Liver (tissue), 9 donors: Measurements from ENCODE around the gene ACOT9. TPM values are rescaled to one million over a fixed set of nuclear protein-coding genes. Genes with fewer than 3 reads are reported as not detected.

Experiments used
- DNase-seq: peaks from one replicate; pipeline ENCODE4 v3.0.0-alpha.2; 2017; ENCODE audit warnings: low spot score
- H3K27ac ChIP-seq, 2 donors: one replicate each; pipeline ENCODE4 v1.7.0; 2013; ENCODE audit warnings: inconsistent platforms in 2 of 2, low read length in 2 of 2, control low read depth in 1 of 2, low read depth in 1 of 2, mild to moderate bottlenecking in 1 of 2
- H3K27me3 ChIP-seq, 4 donors: one replicate each; pipeline versions ENCODE4 v1.6.1 to v1.7.0; 2013; ENCODE audit warnings: low read length in 3 of 4, inconsistent platforms in 1 of 4, mild to moderate bottlenecking in 1 of 4, moderate library complexity in 1 of 4; ENCODE audit not compliant: control insufficient read depth in 4 of 4, insufficient read depth in 4 of 4
- H3K36me3 ChIP-seq, 4 donors: one replicate each; pipeline versions ENCODE4 v1.6.1 to v1.7.0; 2013; ENCODE audit warnings: low read length in 3 of 4, mild to moderate bottlenecking in 3 of 4, low read depth in 1 of 4, moderate library complexity in 1 of 4; ENCODE audit not compliant: control insufficient read depth in 4 of 4, insufficient read depth in 3 of 4
- H3K4me1 ChIP-seq, 4 donors: one replicate each; pipeline versions ENCODE4 v1.6.1 to v1.7.0; 2013; ENCODE audit warnings: low read length in 3 of 4, mild to moderate bottlenecking in 3 of 4, moderate library complexity in 1 of 4; ENCODE audit not compliant: control insufficient read depth in 4 of 4, insufficient read depth in 4 of 4
- H3K4me3 ChIP-seq, 3 donors: one replicate each; pipeline versions ENCODE4 v1.6.1 to v1.7.0; 2013; ENCODE audit warnings: low read length in 3 of 3, control low read depth in 1 of 3, low read depth in 1 of 3, mild to moderate bottlenecking in 1 of 3
- H3K9ac ChIP-seq, 2 donors: one replicate each; pipeline ENCODE4 v1.7.0; 2013; ENCODE audit warnings: low read length in 2 of 2, mild to moderate bottlenecking in 2 of 2, moderate library complexity in 2 of 2, control low read depth in 1 of 2, low read depth in 1 of 2
- H3K9me3 ChIP-seq, 4 donors: one replicate each; pipeline versions ENCODE4 v1.6.1 to v1.7.0; 2013; ENCODE audit warnings: low read length in 3 of 4; ENCODE audit not compliant: control insufficient read depth in 4 of 4
- ATF3 ChIP-seq: IDR thresholded peaks from 2 replicates; pipeline ENCODE4 v1.6.1; 2016; ENCODE audit warnings: antibody characterized with exemption
- CTCF ChIP-seq: fragments of 150-350 bp; IDR thresholded peaks from 2 replicates; pipeline ENCODE4 v1.5.1; 2017; ENCODE audit warnings: improper control_type of control experiment, low read depth, low read length; ENCODE audit not compliant: missing input control
- EGR1 ChIP-seq, 2 donors: IDR thresholded peaks; 2 replicates each; pipeline ENCODE4 v1.6.1; 2016 to 2018; ENCODE audit warnings: antibody characterized with exemption in 2 of 2, low read depth in 2 of 2
- FOXA1 ChIP-seq: IDR thresholded peaks from 2 replicates; pipeline ENCODE4 v1.6.1; 2016; ENCODE audit warnings: antibody characterized with exemption
- FOXA2 ChIP-seq: IDR thresholded peaks from 2 replicates; pipeline ENCODE4 v1.6.1; 2016; ENCODE audit warnings: antibody characterized with exemption
- GABPA ChIP-seq, 2 donors: IDR thresholded peaks in 1 of 2; conservative IDR thresholded peaks in 1 of 2; 2 replicates each; pipeline ENCODE4 v1.6.1; 2016; ENCODE audit warnings: antibody characterized with exemption in 2 of 2, mild to moderate bottlenecking in 1 of 2, moderate library complexity in 1 of 2
- HNF4A ChIP-seq, 2 donors: conservative IDR thresholded peaks; 2 replicates each; pipeline ENCODE4 v1.6.1; 2016; ENCODE audit warnings: antibody characterized with exemption in 2 of 2, mild to moderate bottlenecking in 2 of 2
- HNF4G ChIP-seq: IDR thresholded peaks from 2 replicates; pipeline ENCODE4 v1.6.1; 2016; ENCODE audit warnings: antibody characterized with exemption
- JUND ChIP-seq, 2 donors: IDR thresholded peaks; 2 replicates each; pipeline ENCODE4 v1.6.1; 2016; ENCODE audit warnings: antibody characterized with exemption in 2 of 2
- NR2F2 ChIP-seq: IDR thresholded peaks from 2 replicates; pipeline ENCODE4 v1.6.1; 2016; ENCODE audit warnings: antibody characterized with exemption
- RAD21 ChIP-seq, 2 donors: IDR thresholded peaks; 2 replicates each; pipeline ENCODE4 v1.6.1; 2016; ENCODE audit warnings: antibody characterized with exemption in 2 of 2, mild to moderate bottlenecking in 2 of 2
- RXRA ChIP-seq, 2 donors: IDR thresholded peaks; 2 replicates each; pipeline ENCODE4 v1.6.1; 2017 to 2018; ENCODE audit warnings: antibody characterized with exemption in 2 of 2, mild to moderate bottlenecking in 1 of 2
- SP1 ChIP-seq: IDR thresholded peaks from 2 replicates; pipeline ENCODE4 v1.6.1; 2018; ENCODE audit warnings: antibody characterized with exemption, mild to moderate bottlenecking
- TAF1 ChIP-seq: conservative IDR thresholded peaks from 2 replicates; pipeline ENCODE4 v1.6.1; 2016; ENCODE audit warnings: antibody characterized with exemption, mild to moderate bottlenecking
- YY1 ChIP-seq: IDR thresholded peaks from 2 replicates; pipeline ENCODE4 v1.6.1; 2016; ENCODE audit warnings: antibody characterized with exemption, mild to moderate bottlenecking
- WGBS: extraction: QIAGEN DNeasy Blood & Tissue Kit; methylation state at CpG from one replicate; pipeline ENCODE4 v1.1.7; 2013; 5-methylcytosine and 5-hydroxymethylcytosine counted together
- polyA plus RNA-seq, 2 donors: library from polyadenylated mRNA; stranded (reverse) in 1 of 2; unstranded in 1 of 2; fragments of 200-250 nt in 1 of 2; fragments of >200 nt in 1 of 2; fragmentation: Nextera tagmentation in 1 of 2; extraction: Ambion mirVana in 1 of 2; gene quantifications; one replicate each; pipeline versions ENCODE4 v1.2.1 to v1.2.3, GENCODE V29; 2013 to 2015
- total RNA-seq, 2 donors: library from RNA; depleted of rRNA; stranded (reverse); fragments of >200 nt; gene quantifications; one replicate each; pipeline ENCODE4 v1.2.3, GENCODE V29; 2014
- TF ChIP-seq, protein P1 (sequence below): IDR thresholded peaks from 2 replicates; pipeline ENCODE4 v1.6.1; 2016; ENCODE audit warnings: antibody characterized with exemption
- TF ChIP-seq, protein P2 (sequence below): IDR thresholded peaks from 2 replicates; pipeline ENCODE4 v1.6.1; 2016; ENCODE audit warnings: antibody characterized with exemption
- TF ChIP-seq, protein P3 (sequence below): IDR thresholded peaks from 2 replicates; pipeline ENCODE4 v1.6.1; 2016; ENCODE audit warnings: antibody characterized with exemption, mild to moderate bottlenecking
- donor health status: healthy.
- donor health status: healthy.
- donor health status: healthy.
- donor health status: healthy.
- donor health status: healthy.

ACOT9 gene
- total and polyA plus RNA-seq, 4 donors = 9.3 to 16.3 (median 11.6) TPM

DNA sequence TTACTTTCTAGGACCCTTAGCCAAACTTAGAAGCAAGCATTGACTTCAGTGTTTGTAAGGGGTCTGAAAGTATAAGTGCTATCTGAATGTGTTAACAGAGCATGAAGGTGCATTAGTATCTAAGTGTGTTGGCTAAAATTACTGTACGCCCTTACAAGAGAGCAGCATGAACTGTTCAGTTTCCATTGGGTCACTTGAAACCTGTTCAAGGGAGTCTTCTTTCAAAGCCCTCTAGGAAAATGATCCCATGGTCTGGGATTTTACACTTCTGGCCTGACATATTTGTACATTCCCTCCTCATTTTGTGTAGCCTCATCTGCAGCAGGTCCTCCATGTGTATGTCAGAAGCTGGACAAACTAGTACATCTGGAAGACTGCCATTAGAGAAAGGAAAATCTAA lies 72.5 kb downstream of the ACOT9 start:
- no peak overlapping the region for H3K9ac ChIP-seq
- WGBS = 97% methylated on average over 1 of the region's 1 CpG
- H3K27me3 ChIP-seq = no peaks in the 10 kb centered on the region
- H3K9me3 ChIP-seq = no peaks in the 10 kb centered on the region
- H3K4me3 ChIP-seq = no peak overlapping the region
- peaks cover 0 to 6% (median 3%) of the 10 kb centered on the region in 4 donors for H3K36me3 ChIP-seq
- TF ChIP-seq EGR1 (IDR thresholded peaks at IDR 0.05; ENCODE audit: low read depth in 2 of 2) = no peak
- no peak for TF ChIP-seq RAD21 (IDR thresholded peaks at IDR 0.05)
- TF ChIP-seq YY1 = no peak
- TF ChIP-seq CTCF = no peak
- no peak for TF ChIP-seq HNF4G
- no peak for TF ChIP-seq JUND (IDR thresholded peaks at IDR 0.05)
- no peak for TF ChIP-seq FOXA2
- TF ChIP-seq TAF1 = no peak
- TF ChIP-seq, protein P1, sequence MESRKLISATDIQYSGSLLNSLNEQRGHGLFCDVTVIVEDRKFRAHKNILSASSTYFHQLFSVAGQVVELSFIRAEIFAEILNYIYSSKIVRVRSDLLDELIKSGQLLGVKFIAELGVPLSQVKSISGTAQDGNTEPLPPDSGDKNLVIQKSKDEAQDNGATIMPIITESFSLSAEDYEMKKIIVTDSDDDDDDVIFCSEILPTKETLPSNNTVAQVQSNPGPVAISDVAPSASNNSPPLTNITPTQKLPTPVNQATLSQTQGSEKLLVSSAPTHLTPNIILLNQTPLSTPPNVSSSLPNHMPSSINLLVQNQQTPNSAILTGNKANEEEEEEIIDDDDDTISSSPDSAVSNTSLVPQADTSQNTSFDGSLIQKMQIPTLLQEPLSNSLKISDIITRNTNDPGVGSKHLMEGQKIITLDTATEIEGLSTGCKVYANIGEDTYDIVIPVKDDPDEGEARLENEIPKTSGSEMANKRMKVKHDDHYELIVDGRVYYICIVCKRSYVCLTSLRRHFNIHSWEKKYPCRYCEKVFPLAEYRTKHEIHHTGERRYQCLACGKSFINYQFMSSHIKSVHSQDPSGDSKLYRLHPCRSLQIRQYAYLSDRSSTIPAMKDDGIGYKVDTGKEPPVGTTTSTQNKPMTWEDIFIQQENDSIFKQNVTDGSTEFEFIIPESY = no peak
- TF ChIP-seq, protein P2, sequence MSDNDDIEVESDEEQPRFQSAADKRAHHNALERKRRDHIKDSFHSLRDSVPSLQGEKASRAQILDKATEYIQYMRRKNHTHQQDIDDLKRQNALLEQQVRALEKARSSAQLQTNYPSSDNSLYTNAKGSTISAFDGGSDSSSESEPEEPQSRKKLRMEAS = no peak
- TF ChIP-seq, protein P3, sequence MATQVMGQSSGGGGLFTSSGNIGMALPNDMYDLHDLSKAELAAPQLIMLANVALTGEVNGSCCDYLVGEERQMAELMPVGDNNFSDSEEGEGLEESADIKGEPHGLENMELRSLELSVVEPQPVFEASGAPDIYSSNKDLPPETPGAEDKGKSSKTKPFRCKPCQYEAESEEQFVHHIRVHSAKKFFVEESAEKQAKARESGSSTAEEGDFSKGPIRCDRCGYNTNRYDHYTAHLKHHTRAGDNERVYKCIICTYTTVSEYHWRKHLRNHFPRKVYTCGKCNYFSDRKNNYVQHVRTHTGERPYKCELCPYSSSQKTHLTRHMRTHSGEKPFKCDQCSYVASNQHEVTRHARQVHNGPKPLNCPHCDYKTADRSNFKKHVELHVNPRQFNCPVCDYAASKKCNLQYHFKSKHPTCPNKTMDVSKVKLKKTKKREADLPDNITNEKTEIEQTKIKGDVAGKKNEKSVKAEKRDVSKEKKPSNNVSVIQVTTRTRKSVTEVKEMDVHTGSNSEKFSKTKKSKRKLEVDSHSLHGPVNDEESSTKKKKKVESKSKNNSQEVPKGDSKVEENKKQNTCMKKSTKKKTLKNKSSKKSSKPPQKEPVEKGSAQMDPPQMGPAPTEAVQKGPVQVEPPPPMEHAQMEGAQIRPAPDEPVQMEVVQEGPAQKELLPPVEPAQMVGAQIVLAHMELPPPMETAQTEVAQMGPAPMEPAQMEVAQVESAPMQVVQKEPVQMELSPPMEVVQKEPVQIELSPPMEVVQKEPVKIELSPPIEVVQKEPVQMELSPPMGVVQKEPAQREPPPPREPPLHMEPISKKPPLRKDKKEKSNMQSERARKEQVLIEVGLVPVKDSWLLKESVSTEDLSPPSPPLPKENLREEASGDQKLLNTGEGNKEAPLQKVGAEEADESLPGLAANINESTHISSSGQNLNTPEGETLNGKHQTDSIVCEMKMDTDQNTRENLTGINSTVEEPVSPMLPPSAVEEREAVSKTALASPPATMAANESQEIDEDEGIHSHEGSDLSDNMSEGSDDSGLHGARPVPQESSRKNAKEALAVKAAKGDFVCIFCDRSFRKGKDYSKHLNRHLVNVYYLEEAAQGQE = no peak
- TF ChIP-seq GABPA (IDR thresholded peaks at IDR 0.05 in 1 of 2, conservative IDR thresholded peaks at IDR 0.05 in 1 of 2) = no peak
- TF ChIP-seq RXRA (IDR thresholded peaks at IDR 0.05) = no peak
- no peak for TF ChIP-seq FOXA1
- no peak for TF ChIP-seq SP1
- TF ChIP-seq ATF3 = no peak
- no peak for TF ChIP-seq NR2F2
- TF ChIP-seq HNF4A (conservative IDR thresholded peaks at IDR 0.05) = no peak
- H3K4me1 ChIP-seq = peaks cover 2 to 5% (median 5%) of the 10 kb centered on the region in 4 donors
- no peak overlapping the region for H3K27ac ChIP-seq
- no peak for DNase-seq
